Mesendoderm (in vitro differentiated cells): ENCODE data around the gene TRDN.

Experiments
- DNase-seq: peaks from one replicate; pipeline ENCODE4 v3.0.0; 2013
- H2AK5ac ChIP-seq: 2 replicates; pipeline ENCODE4 v1.6.1; 2013; ENCODE audit warnings: low read length, inconsistent platforms
- H2BK120ac ChIP-seq: 2 replicates; pipeline ENCODE4 v1.6.1; 2013; ENCODE audit warnings: low read depth, mild to moderate bottlenecking, low read length, moderate library complexity, mixed read lengths
- H2BK15ac ChIP-seq: replicated peaks from 2 replicates; pipeline ENCODE4 v1.6.1; 2013; ENCODE audit warnings: low read depth, mild to moderate bottlenecking, moderate library complexity
- H2BK5ac ChIP-seq: 2 replicates; pipeline ENCODE4 v1.6.1; 2013; ENCODE audit warnings: low read length, inconsistent platforms
- H3K18ac ChIP-seq: 2 replicates; pipeline ENCODE4 v1.6.1; 2013; ENCODE audit warnings: mild to moderate bottlenecking, low read length, mixed read lengths
- H3K23ac ChIP-seq: one replicate; pipeline ENCODE4 v1.6.1; 2013; ENCODE audit warnings: low read length
- H3K27ac ChIP-seq: 2 replicates; pipeline ENCODE4 v1.5.1; 2013; ENCODE audit warnings: low read depth, mild to moderate bottlenecking, inconsistent platforms, low read length, moderate library complexity
- H3K27me3 ChIP-seq: 2 replicates; pipeline ENCODE4 v1.6.1; 2013; ENCODE audit warnings: low read length, control low read depth, mild to moderate bottlenecking, inconsistent platforms; ENCODE audit not compliant: insufficient read depth, poor library complexity
- H3K36me3 ChIP-seq: 2 replicates; pipeline ENCODE4 v1.6.1; 2013; ENCODE audit warnings: low read length, inconsistent platforms; ENCODE audit not compliant: control insufficient read depth, insufficient read depth
- H3K4ac ChIP-seq: one replicate; pipeline ENCODE4 v1.6.1; 2013; ENCODE audit warnings: low read depth, mild to moderate bottlenecking, low read length, moderate library complexity
- H3K4me1 ChIP-seq: 2 replicates; pipeline ENCODE4 v1.6.1; 2013; ENCODE audit warnings: low read depth, low read length, inconsistent platforms; ENCODE audit not compliant: control insufficient read depth
- H3K4me2 ChIP-seq: 2 replicates; pipeline ENCODE4 v1.6.1; 2013; ENCODE audit warnings: low read length
- H3K4me3 ChIP-seq: 2 replicates; pipeline ENCODE4 v1.5.1; 2013; ENCODE audit warnings: mild to moderate bottlenecking, low read length
- H3K56ac ChIP-seq: one replicate; pipeline ENCODE4 v1.6.1; 2013; ENCODE audit warnings: low read length
- H3K79me1 ChIP-seq: 2 replicates; pipeline ENCODE4 v1.6.1; 2013; ENCODE audit warnings: low read length, inconsistent platforms
- H3K79me2 ChIP-seq: 2 replicates; pipeline ENCODE4 v1.6.1; 2013; ENCODE audit warnings: mild to moderate bottlenecking, low read length; ENCODE audit not compliant: control insufficient read depth, insufficient read depth
- H3K9ac ChIP-seq: 2 replicates; pipeline ENCODE4 v1.6.1; 2013; ENCODE audit warnings: low read length, inconsistent platforms
- H4K5ac ChIP-seq: one replicate; pipeline ENCODE4 v1.6.1; 2013; ENCODE audit warnings: low read length
- H4K8ac ChIP-seq: one replicate; pipeline ENCODE4 v1.6.1; 2013; ENCODE audit warnings: low read depth, mild to moderate bottlenecking, control low read depth, low read length, moderate library complexity
- WGBS: extraction: QIAGEN DNeasy Blood & Tissue Kit; methylation state at CpG from one replicate; pipeline ENCODE4 v1.1.7; 2013; ENCODE audit warnings: low lambda C conversion rate, missing lambda C conversion rate; ENCODE audit not compliant: insufficient coverage; ENCODE audit errors: extremely low coverage; 5-methylcytosine and 5-hydroxymethylcytosine counted together

TRDN gene

GRCh38 chr6:123570813-123571684 is 65.7 kb downstream of the TRDN start:
- Histone ChIP-seq H4K8ac (no peak overlapping the region), H3K79me1 (no peaks in the 10 kb centered on the region), H3K9ac (no peak overlapping the region), H3K4me3 (no peak overlapping the region), H2BK120ac (no peak overlapping the region), H4K5ac (no peak overlapping the region), H3K79me2 (no peaks in the 10 kb centered on the region), H3K36me3 (peaks cover 2% of the 10 kb centered on the region), H2BK15ac (no peak overlapping the region), H3K4ac (no peak overlapping the region), H3K4me1 (no peaks in the 10 kb centered on the region), H3K23ac (no peak overlapping the region), H2BK5ac (no peak overlapping the region), H3K18ac (no peak overlapping the region), H3K27me3 (no peaks in the 10 kb centered on the region), H3K4me2 (no peak overlapping the region), H3K56ac (no peak overlapping the region), H3K27ac (no peak overlapping the region), H2AK5ac (no peak overlapping the region)
- no CpG with 5 or more reads among the region's 7 CpGs for WGBS
- DNase-seq = no peak

DNA sequence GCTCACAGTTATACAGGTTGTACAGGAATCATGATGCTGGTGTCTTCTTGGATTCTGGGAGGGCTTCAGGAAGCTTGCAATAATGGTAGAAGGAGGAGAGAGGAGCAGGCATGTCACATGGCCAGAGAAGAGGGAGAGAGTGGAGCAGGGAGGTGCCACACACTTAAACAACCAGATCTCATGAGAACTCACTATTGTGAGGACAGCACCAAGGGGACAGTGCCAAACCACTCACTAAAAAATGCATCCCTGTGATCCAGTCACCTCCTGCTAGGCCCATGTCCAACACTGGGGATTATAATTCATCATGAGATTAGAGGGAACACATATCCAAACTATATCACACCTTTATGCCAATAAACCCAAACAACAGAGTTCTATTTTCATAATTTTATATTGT is 67.2 kb downstream of the TRDN start:
- no peak overlapping the region for H3K4ac ChIP-seq
- no peak overlapping the region for H3K23ac ChIP-seq
- H2AK5ac ChIP-seq = no peak overlapping the region
- no peaks in the 10 kb centered on the region for H3K79me2 ChIP-seq
- H3K56ac ChIP-seq = no peak overlapping the region
- no peak overlapping the region for H3K4me3 ChIP-seq
- no peak overlapping the region for H3K18ac ChIP-seq
- H3K27me3 ChIP-seq = no peaks in the 10 kb centered on the region
- no peak overlapping the region for H2BK5ac ChIP-seq
- DNase-seq = no peak
- no peak overlapping the region for H2BK15ac ChIP-seq
- H4K5ac ChIP-seq = no peak overlapping the region
- H3K4me1 ChIP-seq = no peaks in the 10 kb centered on the region
- H3K4me2 ChIP-seq = no peak overlapping the region
- no peak overlapping the region for H3K9ac ChIP-seq
- no peaks in the 10 kb centered on the region for H3K79me1 ChIP-seq
- H3K36me3 ChIP-seq = peaks cover 2% of the 10 kb centered on the region
- no peak overlapping the region for H2BK120ac ChIP-seq
- H4K8ac ChIP-seq = no peak overlapping the region
- H3K27ac ChIP-seq = no peak overlapping the region

GRCh38 chr6:123565529-123565928 is 71.2 kb downstream of the TRDN start:
- H3K4me3 ChIP-seq = no peak overlapping the region
- H3K4me2 ChIP-seq = no peak overlapping the region
- H2BK15ac ChIP-seq = no peak overlapping the region
- no peaks in the 10 kb centered on the region for H3K79me2 ChIP-seq
- H3K4me1 ChIP-seq = no peaks in the 10 kb centered on the region
- H3K9ac ChIP-seq = no peak overlapping the region
- no peak for DNase-seq
- H2BK120ac ChIP-seq = no peak overlapping the region
- no peak overlapping the region for H3K18ac ChIP-seq
- no peak overlapping the region for H3K56ac ChIP-seq
- H3K27me3 ChIP-seq = no peaks in the 10 kb centered on the region
- no CpG with 5 or more reads among the region's 10 CpGs for WGBS
- H4K8ac ChIP-seq = no peak overlapping the region
- no peak overlapping the region for H3K23ac ChIP-seq
- no peaks in the 10 kb centered on the region for H3K79me1 ChIP-seq
- H2AK5ac ChIP-seq = no peak overlapping the region
- H3K27ac ChIP-seq = no peak overlapping the region
- H3K36me3 ChIP-seq = peaks cover 2% of the 10 kb centered on the region
- H2BK5ac ChIP-seq = no peak overlapping the region
- no peak overlapping the region for H3K4ac ChIP-seq
- H4K5ac ChIP-seq = no peak overlapping the region

GRCh38 chr6:123564361-123564760 is 72.4 kb downstream of the TRDN start:
- Histone ChIP-seq H3K79me1 (no peaks in the 10 kb centered on the region), H2BK5ac (no peak overlapping the region), H3K4me3 (no peak overlapping the region), H4K5ac (no peak overlapping the region), H3K27ac (no peak overlapping the region), H3K27me3 (no peaks in the 10 kb centered on the region), H3K18ac (no peak overlapping the region), H3K4me1 (no peaks in the 10 kb centered on the region), H3K79me2 (no peaks in the 10 kb centered on the region), H3K56ac (no peak overlapping the region), H2BK15ac (no peak overlapping the region), H3K4ac (no peak overlapping the region), H3K23ac (no peak overlapping the region), H3K4me2 (no peak overlapping the region), H2AK5ac (no peak overlapping the region), H4K8ac (no peak overlapping the region), H2BK120ac (no peak overlapping the region), H3K36me3 (no peaks in the 10 kb centered on the region), H3K9ac (no peak overlapping the region)
- no peak for DNase-seq
- no CpG with 5 or more reads among the region's 3 CpGs for WGBS

DNA sequence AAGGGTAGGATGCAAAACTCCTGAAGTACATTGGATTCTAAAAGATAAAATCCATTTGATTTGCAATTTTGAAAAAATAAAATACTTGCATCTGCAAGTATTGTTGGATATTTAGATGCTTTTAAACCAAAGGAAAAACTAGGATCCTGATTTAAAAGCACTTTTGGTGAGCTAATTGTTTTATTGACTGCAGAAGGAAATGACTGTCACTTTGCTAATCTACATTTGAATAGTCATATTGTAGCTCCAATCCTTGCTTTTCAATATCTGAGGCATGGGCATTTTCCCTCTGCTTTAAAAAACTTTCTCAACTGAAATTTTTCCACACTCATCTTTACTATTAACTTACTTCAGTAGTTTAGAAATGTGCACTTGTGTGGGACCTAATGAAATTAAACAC is 74.1 kb downstream of the TRDN start:
- Histone ChIP-seq H3K23ac (no peak overlapping the region), H2BK15ac (no peak overlapping the region), H2BK120ac (no peak overlapping the region)

DNA sequence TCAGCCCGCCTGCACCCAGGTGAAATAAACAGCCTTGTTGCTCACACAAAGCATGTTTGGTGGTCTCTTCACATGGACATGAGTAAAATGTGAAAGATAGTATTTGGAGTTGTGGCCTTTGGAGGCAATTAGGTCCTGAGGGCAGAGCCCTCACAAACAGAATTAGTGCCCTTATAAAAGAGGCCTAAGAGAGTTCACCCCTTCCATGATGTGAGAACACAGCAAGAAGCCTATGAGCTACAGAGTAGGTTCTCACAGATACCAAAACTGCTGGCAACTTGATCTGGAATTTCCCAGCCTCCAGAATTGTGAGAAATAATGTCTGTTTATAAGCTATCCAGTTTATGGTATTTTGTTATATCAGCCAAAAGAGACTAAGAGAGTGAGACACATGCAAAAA is 74.5 kb downstream of the TRDN start:
- no peaks in the 10 kb centered on the region for H3K79me1 ChIP-seq
- no peak overlapping the region for H2AK5ac ChIP-seq
- H2BK15ac ChIP-seq = no peak overlapping the region
- DNase-seq = peak; percentile 52
- peaks cover 1% of the 10 kb centered on the region for H3K4me1 ChIP-seq
- H2BK5ac ChIP-seq = no peak overlapping the region
- no peak overlapping the region for H2BK120ac ChIP-seq
- H3K4ac ChIP-seq = peak overlapping the region; percentile 31
- no peak overlapping the region for H3K4me2 ChIP-seq
- no peak overlapping the region for H3K56ac ChIP-seq
- H3K4me3 ChIP-seq = no peak overlapping the region
- no peak overlapping the region for H3K9ac ChIP-seq
- peak overlapping the region; percentile 48 for H3K27ac ChIP-seq
- H4K8ac ChIP-seq = no peak overlapping the region
- no peaks in the 10 kb centered on the region for H3K27me3 ChIP-seq
- H3K36me3 ChIP-seq = no peaks in the 10 kb centered on the region
- peak overlapping the region; percentile 68 for H3K18ac ChIP-seq
- H3K23ac ChIP-seq = no peak overlapping the region
- H4K5ac ChIP-seq = no peak overlapping the region
- no CpG with 5 or more reads among the region's 1 CpG for WGBS
- H3K79me2 ChIP-seq = no peaks in the 10 kb centered on the region

More for the DNA sequence above, 74.1 kb downstream of the TRDN start:
- Histone ChIP-seq H2BK5ac (no peak overlapping the region), H3K79me2 (no peaks in the 10 kb centered on the region), H3K27me3 (no peaks in the 10 kb centered on the region), H3K4me2 (no peak overlapping the region), H3K4me1 (no peaks in the 10 kb centered on the region), H3K36me3 (no peaks in the 10 kb centered on the region), H3K18ac (no peak overlapping the region), H3K9ac (no peak overlapping the region), H3K27ac (no peak overlapping the region), H3K4ac (no peak overlapping the region), H3K4me3 (no peak overlapping the region), H4K8ac (no peak overlapping the region), H3K79me1 (no peaks in the 10 kb centered on the region), H3K56ac (no peak overlapping the region), H4K5ac (no peak overlapping the region), H2AK5ac (no peak overlapping the region)
- no peak for DNase-seq
